GM12874 (cell line): ENCODE data around the gene GGT5.

Experiments used
- TF ChIP-seq, protein P1 (sequence below): IDR thresholded peaks from 2 replicates; pipeline ENCODE4 v1.5.1; 2011; ENCODE audit warnings: low read depth, mild to moderate bottlenecking, control low read depth, low read length, moderate library complexity; ENCODE audit not compliant: insufficient read depth

GGT5 gene

DNA sequence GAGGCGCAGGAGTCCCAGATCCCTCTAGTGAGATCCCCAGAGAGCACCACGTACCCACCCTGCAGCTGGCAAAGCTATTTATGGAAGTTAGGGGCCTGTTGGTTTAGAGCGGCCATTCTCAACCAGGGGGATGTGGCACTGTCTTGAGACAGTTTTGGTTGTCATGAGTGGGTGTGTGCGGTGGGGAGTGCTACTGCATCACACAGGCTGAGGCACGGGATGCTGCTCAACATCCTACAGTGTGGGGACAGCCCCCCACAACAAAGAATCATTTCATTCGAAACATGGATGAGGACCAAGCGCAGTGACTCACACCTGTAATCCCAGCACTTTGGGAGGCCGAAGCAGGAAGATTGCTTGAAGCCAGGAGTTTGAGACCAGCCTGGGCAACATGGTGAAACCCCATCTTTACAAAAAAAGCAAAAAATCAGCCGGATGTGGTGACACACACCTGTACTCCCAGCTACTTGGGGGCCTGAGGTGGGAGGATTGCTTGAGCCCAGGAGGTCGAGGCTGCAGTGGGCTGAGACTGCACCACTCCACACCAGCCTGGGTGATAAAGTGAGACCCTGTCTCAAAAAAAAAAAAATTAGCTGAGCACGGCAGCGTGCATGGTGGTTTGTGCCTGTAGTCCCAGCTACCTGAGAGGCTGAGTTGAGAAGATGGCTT lies 28.2 kb downstream of the GGT5 start:
- TF ChIP-seq, protein P1, sequence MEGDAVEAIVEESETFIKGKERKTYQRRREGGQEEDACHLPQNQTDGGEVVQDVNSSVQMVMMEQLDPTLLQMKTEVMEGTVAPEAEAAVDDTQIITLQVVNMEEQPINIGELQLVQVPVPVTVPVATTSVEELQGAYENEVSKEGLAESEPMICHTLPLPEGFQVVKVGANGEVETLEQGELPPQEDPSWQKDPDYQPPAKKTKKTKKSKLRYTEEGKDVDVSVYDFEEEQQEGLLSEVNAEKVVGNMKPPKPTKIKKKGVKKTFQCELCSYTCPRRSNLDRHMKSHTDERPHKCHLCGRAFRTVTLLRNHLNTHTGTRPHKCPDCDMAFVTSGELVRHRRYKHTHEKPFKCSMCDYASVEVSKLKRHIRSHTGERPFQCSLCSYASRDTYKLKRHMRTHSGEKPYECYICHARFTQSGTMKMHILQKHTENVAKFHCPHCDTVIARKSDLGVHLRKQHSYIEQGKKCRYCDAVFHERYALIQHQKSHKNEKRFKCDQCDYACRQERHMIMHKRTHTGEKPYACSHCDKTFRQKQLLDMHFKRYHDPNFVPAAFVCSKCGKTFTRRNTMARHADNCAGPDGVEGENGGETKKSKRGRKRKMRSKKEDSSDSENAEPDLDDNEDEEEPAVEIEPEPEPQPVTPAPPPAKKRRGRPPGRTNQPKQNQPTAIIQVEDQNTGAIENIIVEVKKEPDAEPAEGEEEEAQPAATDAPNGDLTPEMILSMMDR = no peak

DNA sequence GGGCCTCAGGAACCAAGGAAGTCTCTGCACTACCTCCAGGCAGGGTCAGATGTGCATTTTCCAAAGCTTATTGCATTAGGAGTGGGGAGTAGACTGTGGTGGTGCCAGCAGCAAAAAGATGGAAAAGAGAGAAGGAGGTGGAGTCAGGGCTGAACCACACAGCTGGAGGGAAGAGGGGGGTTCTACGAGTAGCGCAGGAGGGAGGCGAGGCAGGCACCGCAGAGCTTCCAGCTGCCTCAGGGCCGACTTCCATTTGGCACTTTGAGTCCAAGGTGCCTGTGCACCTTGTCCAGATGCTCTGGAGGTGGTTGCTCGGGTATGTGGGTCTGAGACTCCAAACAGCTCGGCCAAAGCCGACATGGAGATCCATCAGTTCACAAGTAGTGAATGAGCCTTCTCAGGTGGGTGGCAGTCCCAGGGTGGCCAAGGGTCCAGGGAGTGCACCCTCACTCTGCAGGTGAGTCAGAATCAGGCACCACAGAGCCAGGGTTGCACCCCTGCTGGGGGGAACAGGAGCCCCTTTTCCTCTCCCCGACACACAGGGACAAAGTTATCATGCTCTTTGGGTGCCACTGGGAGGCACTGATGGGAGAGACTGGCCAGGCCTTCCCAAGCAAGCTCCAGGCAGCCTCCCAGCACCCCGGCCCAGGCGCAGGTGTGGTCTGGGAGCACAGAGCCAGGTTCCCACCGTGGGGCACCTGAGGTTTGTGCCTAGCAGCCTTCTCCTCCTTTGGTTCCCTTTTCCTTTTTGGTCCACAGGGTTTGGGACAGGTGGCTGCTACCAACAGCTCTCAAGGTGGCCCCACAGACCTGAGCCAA lies 30.2 kb downstream of the GGT5 start:
- TF ChIP-seq, protein P1 = no peak

DNA sequence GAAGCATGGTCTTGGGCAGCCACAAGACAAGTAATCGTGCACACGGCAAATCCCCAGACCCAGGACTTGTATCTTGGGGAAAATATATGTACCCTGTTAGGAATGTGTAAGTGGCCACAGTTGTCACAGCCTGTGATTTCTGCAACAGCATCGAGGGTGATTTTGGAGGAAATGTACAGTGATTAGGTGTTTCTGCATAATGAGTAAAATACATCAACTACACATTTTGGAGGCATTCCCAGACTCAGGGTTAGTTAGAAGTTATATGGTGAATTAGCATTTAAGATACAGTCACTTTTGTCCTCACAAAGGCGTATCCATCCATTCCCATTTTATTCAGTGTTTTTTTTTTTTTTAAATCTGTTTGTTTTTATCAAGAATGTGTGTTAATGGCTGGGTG lies 35.2 kb downstream of the GGT5 start:
- TF ChIP-seq, protein P1 = no peak

DNA sequence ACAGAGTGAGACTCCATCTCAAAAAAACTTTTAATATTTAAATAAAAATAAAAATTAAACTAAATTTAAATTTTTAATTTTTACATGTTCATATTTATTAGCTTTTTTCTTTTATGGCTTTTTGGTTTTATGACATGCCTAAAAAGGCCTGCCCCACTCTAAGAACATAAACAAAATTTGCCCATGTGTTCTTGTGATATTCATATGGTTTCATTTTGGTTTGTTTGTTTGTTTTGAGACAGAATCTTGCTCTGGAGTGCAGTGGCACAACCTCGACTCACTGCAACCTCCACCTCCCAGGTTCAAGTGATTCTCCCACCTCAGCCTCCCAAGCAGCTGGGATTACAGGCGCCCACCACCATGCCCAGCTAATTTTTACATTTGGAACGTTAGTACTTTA lies 35.9 kb downstream of the GGT5 start:
- TF ChIP-seq, protein P1 = no peak

DNA sequence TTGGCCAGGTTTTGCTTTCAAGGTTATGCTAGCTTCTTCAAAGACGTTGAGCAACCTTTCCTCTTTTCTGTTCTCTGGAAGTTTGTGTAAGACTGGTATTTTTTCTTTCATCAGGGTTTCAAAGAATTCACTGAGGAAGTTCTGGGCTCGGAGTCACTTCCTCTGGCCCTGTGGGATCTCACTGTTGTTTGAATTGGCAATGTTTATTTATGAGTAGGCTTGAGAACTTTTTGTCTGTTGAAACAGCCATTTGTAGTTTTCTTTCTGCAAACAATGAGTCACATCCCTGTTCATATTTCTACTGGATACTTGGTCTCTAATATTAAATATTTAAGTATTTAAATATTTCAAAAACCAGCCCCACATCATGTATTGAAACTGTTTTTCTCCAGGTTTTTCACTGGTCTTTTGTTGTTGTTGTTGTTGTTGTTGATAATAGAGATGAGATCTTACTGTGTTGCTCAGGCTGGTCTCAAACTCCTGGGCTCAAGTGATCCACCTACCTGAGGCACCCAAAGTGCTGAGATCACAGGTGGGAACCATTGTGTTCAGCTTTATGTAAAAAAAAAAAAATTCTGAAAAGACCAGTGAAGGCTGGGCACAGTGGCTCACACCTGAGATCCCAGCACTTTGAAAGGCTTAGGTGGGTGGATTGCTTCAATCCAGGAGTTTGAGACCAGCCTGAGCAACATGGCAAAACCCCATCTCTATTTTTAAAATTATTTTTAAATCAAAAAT lies 36.7 kb downstream of the GGT5 start:
- TF ChIP-seq, protein P1 = no peak

DNA sequence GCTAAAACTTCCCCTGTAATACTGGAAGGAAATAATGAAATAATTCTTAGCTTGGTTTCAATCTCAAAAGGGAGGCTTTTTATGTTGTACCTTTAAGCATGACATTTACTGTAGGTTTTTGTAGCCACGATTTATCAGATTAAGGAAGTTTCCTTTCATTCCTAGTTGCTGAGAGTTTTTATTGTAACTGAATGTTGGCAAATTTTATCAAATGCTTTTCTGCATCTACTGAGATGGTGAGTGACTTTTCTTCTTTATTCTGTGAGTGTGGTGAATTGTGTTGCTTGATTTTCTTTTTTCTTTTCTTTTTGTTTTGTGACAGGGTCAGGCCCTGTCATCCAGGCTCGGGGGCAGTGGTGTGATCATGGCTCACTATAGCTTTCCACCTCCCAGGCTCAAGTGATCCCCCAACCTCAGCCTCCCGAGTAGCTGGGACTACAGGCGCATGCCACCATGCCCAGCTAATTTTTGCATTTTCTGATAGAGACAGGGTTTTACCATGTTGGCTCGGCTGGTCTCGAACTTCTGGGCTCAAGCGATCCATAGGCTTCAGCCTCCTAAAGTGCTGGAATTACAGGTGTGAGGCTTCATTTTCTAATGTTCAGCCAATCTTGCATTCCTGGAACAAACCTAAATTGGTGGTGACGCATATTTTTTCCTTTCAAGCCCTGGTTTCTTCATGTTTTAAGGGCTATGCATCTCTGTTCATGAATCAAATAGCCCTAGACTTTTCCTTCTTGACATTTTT lies 37.4 kb downstream of the GGT5 start:
- TF ChIP-seq, protein P1 = no peak
